Trophoblast cell (in vitro differentiated cells and primary cell): ENCODE measurements around the gene PLXDC2.

Source experiments
- DNase-seq, 2 donors: peaks; one replicate each; pipeline ENCODE4 v3.0.0-alpha.2; 2016
- H2AFZ ChIP-seq: 2 replicates; pipeline ENCODE4 v1.6.1; 2013; ENCODE audit warnings: low read length, moderate library complexity, mild to moderate bottlenecking; ENCODE audit not compliant: insufficient read depth, poor library complexity
- H2AK5ac ChIP-seq: 2 replicates; pipeline ENCODE4 v1.6.1; 2013; ENCODE audit warnings: mild to moderate bottlenecking, low read length
- H2BK120ac ChIP-seq: 2 replicates; pipeline ENCODE4 v1.6.1; 2013; ENCODE audit warnings: low read length, mild to moderate bottlenecking, moderate library complexity; ENCODE audit not compliant: insufficient read depth, poor library complexity
- H2BK12ac ChIP-seq: 2 replicates; pipeline ENCODE4 v1.6.1; 2013; ENCODE audit warnings: mild to moderate bottlenecking, low read length, moderate library complexity
- H2BK5ac ChIP-seq: 2 replicates; pipeline ENCODE4 v1.6.1; 2013; ENCODE audit warnings: low read length, low read depth, moderate library complexity, mild to moderate bottlenecking; ENCODE audit not compliant: poor library complexity
- H3K14ac ChIP-seq: 2 replicates; pipeline ENCODE4 v1.6.1; 2013; ENCODE audit warnings: mild to moderate bottlenecking, low read length
- H3K18ac ChIP-seq: 2 replicates; pipeline ENCODE4 v1.6.1; 2013; ENCODE audit warnings: mild to moderate bottlenecking, low read length
- H3K23ac ChIP-seq: 2 replicates; pipeline ENCODE4 v1.6.1; 2013; ENCODE audit warnings: low read length
- H3K27ac ChIP-seq: 2 replicates; pipeline ENCODE4 v1.5.1; 2013; ENCODE audit warnings: low read depth, mild to moderate bottlenecking, inconsistent platforms, low read length, moderate library complexity
- H3K27me3 ChIP-seq: 2 replicates; pipeline ENCODE4 v1.6.1; 2013; ENCODE audit warnings: inconsistent platforms, mild to moderate bottlenecking, low read length, moderate library complexity; ENCODE audit not compliant: insufficient read depth
- H3K36me3 ChIP-seq, 2 experiments: 1 replicate in 1 of 2; 2 replicates in 1 of 2; pipeline ENCODE4 v1.6.1; 2013; ENCODE audit warnings: low read length in 2 of 2, mild to moderate bottlenecking in 2 of 2, moderate library complexity in 1 of 2; ENCODE audit not compliant: insufficient read depth in 2 of 2, control insufficient read depth in 1 of 2
- H3K4ac ChIP-seq: 2 replicates; pipeline ENCODE4 v1.6.1; 2013; ENCODE audit warnings: low read depth, mild to moderate bottlenecking, low read length, moderate library complexity
- H3K4me1 ChIP-seq, 2 experiments: 1 replicate in 1 of 2; 2 replicates in 1 of 2; pipeline ENCODE4 v1.6.1; 2013; ENCODE audit warnings: low read length in 2 of 2, mild to moderate bottlenecking in 2 of 2, moderate library complexity in 1 of 2; ENCODE audit not compliant: insufficient read depth in 2 of 2, control insufficient read depth in 1 of 2
- H3K4me2 ChIP-seq: 2 replicates; pipeline ENCODE4 v1.6.1; 2013; ENCODE audit warnings: inconsistent platforms, mild to moderate bottlenecking, low read length, moderate library complexity
- H3K4me3 ChIP-seq: 2 replicates; pipeline ENCODE4 v1.5.1; 2013; ENCODE audit warnings: mild to moderate bottlenecking, low read depth, low read length, inconsistent platforms
- H3K79me1 ChIP-seq: one replicate; pipeline ENCODE4 v1.6.1; 2013; ENCODE audit warnings: low read length
- H3K79me2 ChIP-seq: 2 replicates; pipeline ENCODE4 v1.6.1; 2013; ENCODE audit warnings: low read length, mild to moderate bottlenecking; ENCODE audit not compliant: control insufficient read depth, insufficient read depth, poor library complexity
- H3K9ac ChIP-seq: 2 replicates; pipeline ENCODE4 v1.6.1; 2013; ENCODE audit warnings: mild to moderate bottlenecking, low read length
- H3K9me3 ChIP-seq: 2 replicates; pipeline ENCODE4 v1.6.1; 2013; ENCODE audit warnings: low read depth, mild to moderate bottlenecking, control low read depth, inconsistent platforms, low read length; ENCODE audit not compliant: insufficient read depth
- H4K12ac ChIP-seq: 2 replicates; pipeline ENCODE4 v1.6.1; 2013; ENCODE audit warnings: low read depth, mild to moderate bottlenecking, low read length, moderate library complexity
- H4K8ac ChIP-seq: 2 replicates; pipeline ENCODE4 v1.6.1; 2013; ENCODE audit warnings: low read depth, mild to moderate bottlenecking, low read length, moderate library complexity
- H4K91ac ChIP-seq: one replicate; pipeline ENCODE4 v1.6.1; 2013; ENCODE audit warnings: low read depth, mild to moderate bottlenecking, low read length, moderate library complexity
- WGBS: extraction: QIAGEN DNeasy Blood & Tissue Kit; methylation state at CpG from one replicate; pipeline ENCODE4 v1.1.7; 2013; ENCODE audit warnings: missing lambda C conversion rate; ENCODE audit not compliant: insufficient read length, insufficient coverage; ENCODE audit errors: extremely low coverage; 5-methylcytosine and 5-hydroxymethylcytosine counted together

Gene PLXDC2

DNA sequence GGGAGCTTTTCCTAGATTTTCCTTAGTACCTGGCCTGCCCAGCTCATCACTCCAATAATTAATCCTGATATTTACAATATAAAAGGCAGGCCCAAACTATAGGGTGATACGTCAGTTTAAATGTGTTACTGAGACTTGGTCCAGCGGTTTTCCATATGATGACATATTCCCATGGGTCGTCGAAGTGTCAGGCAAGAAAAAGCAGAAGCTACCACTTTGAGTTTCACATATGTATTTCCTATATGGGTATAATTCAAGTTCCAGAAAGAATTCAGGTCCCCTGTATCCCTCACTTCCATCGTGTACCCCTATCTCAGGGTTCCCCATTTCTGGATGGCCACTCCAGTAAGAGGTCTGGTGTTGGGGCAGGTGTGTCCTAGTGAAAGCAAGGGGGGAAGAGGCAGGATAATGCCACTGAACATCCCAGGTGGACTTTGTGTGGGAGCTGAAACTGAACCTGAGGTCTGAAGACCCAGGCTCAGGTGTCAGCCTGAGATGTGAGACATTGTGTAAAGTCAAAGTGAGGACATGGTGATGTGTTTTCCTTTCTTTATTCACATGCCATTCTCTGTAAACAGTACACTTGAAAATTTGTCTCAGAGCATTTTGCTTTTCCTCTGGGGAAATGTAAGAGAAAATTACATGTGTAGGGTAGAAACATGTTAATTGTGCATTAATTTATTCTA, 167.8 kb downstream of the PLXDC2 start:
- Histone ChIP-seq H4K91ac (no peak overlapping the region), H2BK5ac (no peak overlapping the region), H3K4me3 (no peak overlapping the region), H3K9ac (no peak overlapping the region), H3K4me2 (no peak overlapping the region), H2AFZ (no peak overlapping the region), H3K9me3 (no peaks in the 10 kb centered on the region), H2BK12ac (no peak overlapping the region), H3K4me1 (peaks cover 4 to 5% of the 10 kb centered on the region in 2 experiments), H3K79me2 (peaks cover 1% of the 10 kb centered on the region), H4K12ac (no peak overlapping the region), H3K36me3 (no peaks in the 10 kb centered on the region), H4K8ac (no peak overlapping the region), H3K27me3 (no peaks in the 10 kb centered on the region), H3K79me1 (no peaks in the 10 kb centered on the region), H3K18ac (no peak overlapping the region), H3K4ac (no peak overlapping the region), H3K14ac (no peak overlapping the region), H3K27ac (no peak overlapping the region), H2AK5ac (no peak overlapping the region), H3K23ac (no peak overlapping the region), H2BK120ac (no peak overlapping the region)
- no peak for DNase-seq
- no CpG with 5 or more reads among the region's 5 CpGs for WGBS

DNA sequence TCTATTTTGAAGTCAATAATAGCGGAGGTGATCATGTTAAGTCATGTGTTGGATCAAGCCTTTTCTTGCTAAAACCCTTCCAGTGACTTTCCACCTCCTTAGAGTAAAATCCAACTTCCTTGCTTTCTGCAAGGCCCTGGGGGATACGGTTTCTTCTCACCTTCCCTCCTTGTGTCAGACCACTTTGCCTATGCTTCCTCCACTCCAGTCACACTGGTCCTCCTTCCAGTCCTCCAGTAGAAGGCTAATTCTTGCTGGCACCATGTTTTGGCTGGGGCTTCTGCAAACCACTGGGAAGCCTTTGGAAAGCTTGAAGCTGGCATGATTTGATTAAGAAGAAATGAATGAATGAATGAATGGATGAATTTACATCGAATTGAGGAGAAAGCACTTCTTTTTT, 169.5 kb downstream of the PLXDC2 start:
- H4K12ac ChIP-seq: no peak overlapping the region
- H3K4me3 ChIP-seq: no peak overlapping the region
- H2BK5ac ChIP-seq: no peak overlapping the region
- no peak overlapping the region for H4K91ac ChIP-seq
- H3K9me3 ChIP-seq: no peaks in the 10 kb centered on the region
- H2BK120ac ChIP-seq: no peak overlapping the region
- DNase-seq: no peak
- H3K79me2 ChIP-seq: no peaks in the 10 kb centered on the region
- no peak overlapping the region for H3K4me2 ChIP-seq
- no peaks in the 10 kb centered on the region for H3K4me1 ChIP-seq
- H3K9ac ChIP-seq: no peak overlapping the region
- H3K27me3 ChIP-seq: no peaks in the 10 kb centered on the region
- H2AK5ac ChIP-seq: no peak overlapping the region
- H3K36me3 ChIP-seq: no peaks in the 10 kb centered on the region
- no peak overlapping the region for H3K23ac ChIP-seq
- H3K79me1 ChIP-seq: no peaks in the 10 kb centered on the region
- H2AFZ ChIP-seq: no peak overlapping the region
- no peak overlapping the region for H3K27ac ChIP-seq
- H3K4ac ChIP-seq: no peak overlapping the region
- H4K8ac ChIP-seq: no peak overlapping the region
- no peak overlapping the region for H3K14ac ChIP-seq
- H2BK12ac ChIP-seq: no peak overlapping the region
- no peak overlapping the region for H3K18ac ChIP-seq
- no CpG with 5 or more reads among the region's 3 CpGs for WGBS

DNA sequence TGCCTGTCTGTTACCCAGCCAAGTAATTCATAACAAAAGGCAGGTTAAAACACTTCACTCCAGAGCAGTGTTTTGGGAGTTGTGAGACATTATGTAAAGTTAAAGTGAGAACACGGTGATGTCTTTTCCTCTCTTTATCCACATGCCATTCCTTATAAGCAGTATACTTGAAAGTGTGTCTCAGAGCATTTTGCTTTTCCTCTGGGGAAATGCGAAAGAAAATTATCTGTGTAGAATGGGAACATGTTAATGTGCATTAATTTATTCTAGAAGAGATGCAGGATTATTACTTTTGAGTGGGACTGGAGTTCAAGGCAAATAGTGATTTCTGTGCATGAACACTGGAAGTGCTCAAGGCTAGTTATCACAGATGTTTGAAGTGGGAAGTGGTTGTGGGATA, 170.4 kb downstream of the PLXDC2 start:
- no CpG with 5 or more reads among the region's 2 CpGs for WGBS
- no peak overlapping the region for H2BK120ac ChIP-seq

DNA sequence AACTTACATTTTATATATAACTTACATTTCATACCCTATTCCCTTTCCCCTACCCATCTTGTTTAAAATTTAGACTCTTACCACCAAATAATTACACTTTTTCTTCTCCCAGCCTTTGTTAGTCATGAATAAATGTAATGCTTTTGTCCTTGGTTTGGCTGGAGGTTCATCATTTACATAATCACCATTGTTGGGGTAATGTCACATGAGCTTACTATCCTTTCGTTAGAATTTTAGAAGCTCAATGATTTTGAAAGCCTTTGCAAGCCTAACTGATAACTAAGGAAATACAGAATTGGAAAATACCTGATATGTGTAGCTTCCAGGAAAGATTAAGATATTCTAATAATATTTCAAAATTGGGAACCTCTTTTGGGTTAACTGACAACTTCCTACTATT, 171.7 kb downstream of the PLXDC2 start:
- H3K18ac ChIP-seq: no peak overlapping the region
- H3K4me2 ChIP-seq: no peak overlapping the region
- H3K79me2 ChIP-seq: no peaks in the 10 kb centered on the region
- H3K4me3 ChIP-seq: no peak overlapping the region
- H3K27me3 ChIP-seq: no peaks in the 10 kb centered on the region
- H2AFZ ChIP-seq: no peak overlapping the region
- H4K8ac ChIP-seq: no peak overlapping the region
- H2BK5ac ChIP-seq: no peak overlapping the region
- no peaks in the 10 kb centered on the region for H3K9me3 ChIP-seq
- no peak overlapping the region for H3K27ac ChIP-seq
- DNase-seq: no peak
- WGBS: no CpG with 5 or more reads among the region's 1 CpG
- H3K4ac ChIP-seq: no peak overlapping the region
- H2BK12ac ChIP-seq: no peak overlapping the region
- H3K79me1 ChIP-seq: no peaks in the 10 kb centered on the region
- no peak overlapping the region for H4K91ac ChIP-seq
- no peaks in the 10 kb centered on the region for H3K36me3 ChIP-seq
- no peak overlapping the region for H3K9ac ChIP-seq
- H3K14ac ChIP-seq: no peak overlapping the region
- H2AK5ac ChIP-seq: no peak overlapping the region
- no peak overlapping the region for H3K23ac ChIP-seq
- H2BK120ac ChIP-seq: no peak overlapping the region
- H3K4me1 ChIP-seq: no peaks in the 10 kb centered on the region
- H4K12ac ChIP-seq: no peak overlapping the region

More for the DNA sequence above, 170.4 kb downstream of the PLXDC2 start:
- H3K4ac ChIP-seq: no peak overlapping the region
- DNase-seq: no peak
- H4K12ac ChIP-seq: no peak overlapping the region
- H3K36me3 ChIP-seq: no peaks in the 10 kb centered on the region
- H3K18ac ChIP-seq: no peak overlapping the region
- H3K4me3 ChIP-seq: no peak overlapping the region
- no peak overlapping the region for H4K91ac ChIP-seq
- H2AFZ ChIP-seq: no peak overlapping the region
- no peak overlapping the region for H2BK12ac ChIP-seq
- no peak overlapping the region for H2BK5ac ChIP-seq
- H3K27ac ChIP-seq: no peak overlapping the region
- H3K4me2 ChIP-seq: no peak overlapping the region
- no peaks in the 10 kb centered on the region for H3K4me1 ChIP-seq
- no peak overlapping the region for H3K23ac ChIP-seq
- H3K14ac ChIP-seq: no peak overlapping the region
- no peaks in the 10 kb centered on the region for H3K79me2 ChIP-seq
- no peak overlapping the region for H4K8ac ChIP-seq
- H3K9me3 ChIP-seq: no peaks in the 10 kb centered on the region
- no peak overlapping the region for H2AK5ac ChIP-seq
- no peaks in the 10 kb centered on the region for H3K27me3 ChIP-seq
- no peak overlapping the region for H3K9ac ChIP-seq
- no peaks in the 10 kb centered on the region for H3K79me1 ChIP-seq
